ENCODE results near the gene POU2AF3. TPM values are rescaled to one million over a fixed set of nuclear protein-coding genes. Genes with fewer than 3 reads are reported as not detected.

The POU2AF3 gene
- polyA plus RNA-seq, 1 donor (not counting 4 experiments of a cell fraction or from before 2014, with no cell fraction given), result not detected

- H3K27ac ChIP-seq (ENCODE audit: control insufficient read depth, insufficient read depth, low read length), result no peak overlapping the region
- H3K9me1 ChIP-seq (ENCODE audit: control insufficient read depth, extremely low read depth, insufficient read depth, low read length), result no peaks in the 10 kb centered on the region
- no peaks in the 10 kb centered on the region for H3K27me3 ChIP-seq (ENCODE audit: control insufficient read depth, extremely low read depth, insufficient read depth, low read length)
- no peak overlapping the region for H3K4me3 ChIP-seq (ENCODE audit: control insufficient read depth in 2 of 3, extremely low read depth in 1 of 3, insufficient read depth in 2 of 3, low read depth in 1 of 3, low read length in 3 of 3)
- H3K36me3 ChIP-seq (ENCODE audit: control insufficient read depth in 2 of 2, extremely low read depth in 1 of 2, insufficient read depth in 2 of 2, low read length in 2 of 2), result no peaks in the 10 kb centered on the region
- dilution Hi-C loops (cut with MboI; ENCODE audit: extremely low pct_ligation_motif_present, low sequenced_read_pairs), result no loop called here
- no peaks in the 10 kb centered on the region for H3K4me1 ChIP-seq (ENCODE audit: control insufficient read depth, extremely low read depth, insufficient read depth, low read length)
- H3K4me2 ChIP-seq (ENCODE audit: control insufficient read depth, extremely low read depth, insufficient read depth, low read depth, low read length), result no peak overlapping the region
- H2AFZ ChIP-seq (ENCODE audit: control insufficient read depth, low read length), result no peak overlapping the region
- TF ChIP-seq EZH2 (IDR thresholded peaks at IDR 0.05; ENCODE audit: low read length) (no peak), CTCF (optimal IDR thresholded peaks at IDR 0.05 in 1 of 3, IDR thresholded peaks at IDR 0.05 in 1 of 3, conservative IDR thresholded peaks at IDR 0.05 in 1 of 3; ENCODE audit: extremely low read depth in 1 of 3, insufficient read depth in 2 of 3, low read length in 3 of 3) (no peak)
- no peaks in the 10 kb centered on the region for H3K79me2 ChIP-seq (ENCODE audit: control insufficient read depth, insufficient read depth, low read length)
- no peak overlapping the region for H3K9ac ChIP-seq (ENCODE audit: control insufficient read depth, extremely low read depth, insufficient read depth, low read length)
- FAIRE-seq, result no peak
- no peaks in the 10 kb centered on the region for H4K20me1 ChIP-seq (ENCODE audit: control insufficient read depth, extremely low read depth, insufficient read depth, low read length)
- H3K9me3 ChIP-seq (ENCODE audit: control insufficient read depth, low read depth, low read length), result no peaks in the 10 kb centered on the region
- no peak for DNase-seq (ENCODE audit: low read depth, low spot score)
Measured at GRCh38 chr11:111310088-111310487, 11.7 kb downstream of the POU2AF3 start.

GRCh38 chr11:111310723-111311122, 12.4 kb downstream of the POU2AF3 start:
- Histone ChIP-seq H3K27ac (ENCODE audit: control insufficient read depth, insufficient read depth, low read length) (no peak overlapping the region), H3K4me3 (ENCODE audit: control insufficient read depth in 2 of 3, extremely low read depth in 1 of 3, insufficient read depth in 2 of 3, low read depth in 1 of 3, low read length in 3 of 3) (no peak overlapping the region), H3K36me3 (ENCODE audit: control insufficient read depth in 2 of 2, extremely low read depth in 1 of 2, insufficient read depth in 2 of 2, low read length in 2 of 2) (no peaks in the 10 kb centered on the region), H3K4me1 (ENCODE audit: control insufficient read depth, extremely low read depth, insufficient read depth, low read length) (no peaks in the 10 kb centered on the region), H3K9me1 (ENCODE audit: control insufficient read depth, extremely low read depth, insufficient read depth, low read length) (no peaks in the 10 kb centered on the region), H3K79me2 (ENCODE audit: control insufficient read depth, insufficient read depth, low read length) (no peaks in the 10 kb centered on the region), H3K27me3 (ENCODE audit: control insufficient read depth, extremely low read depth, insufficient read depth, low read length) (no peaks in the 10 kb centered on the region), H3K4me2 (ENCODE audit: control insufficient read depth, extremely low read depth, insufficient read depth, low read depth, low read length) (no peak overlapping the region), H4K20me1 (ENCODE audit: control insufficient read depth, extremely low read depth, insufficient read depth, low read length) (no peaks in the 10 kb centered on the region), H3K9ac (ENCODE audit: control insufficient read depth, extremely low read depth, insufficient read depth, low read length) (no peak overlapping the region), H2AFZ (ENCODE audit: control insufficient read depth, low read length) (no peak overlapping the region), H3K9me3 (ENCODE audit: control insufficient read depth, low read depth, low read length) (no peaks in the 10 kb centered on the region)
- TF ChIP-seq CTCF (optimal IDR thresholded peaks at IDR 0.05 in 1 of 3, IDR thresholded peaks at IDR 0.05 in 1 of 3, conservative IDR thresholded peaks at IDR 0.05 in 1 of 3; ENCODE audit: extremely low read depth in 1 of 3, insufficient read depth in 2 of 3, low read length in 3 of 3) (no peak), EZH2 (IDR thresholded peaks at IDR 0.05; ENCODE audit: low read length) (no peak)
- no peak for FAIRE-seq
- DNase-seq (ENCODE audit: low read depth, low spot score), result no peak
- dilution Hi-C loops (cut with MboI; ENCODE audit: extremely low pct_ligation_motif_present, low sequenced_read_pairs), result no loop called here

Data from keratinocyte (primary cell).